Smooth muscle cell (in vitro differentiated cells): ENCODE results near the gene ERBB2. TPM values are rescaled to one million over a fixed set of nuclear protein-coding genes. Genes with fewer than 3 reads are reported as not detected.

Source experiments
- DNase-seq: peaks from one replicate; lab custom pipeline; 2025; ENCODE audit not compliant: unreplicated experiment; lab: John Stamatoyannopoulos, UW
- H2AFZ ChIP-seq: fragments of 200-600 bp; sonication (generic); 2 replicates; pipeline ENCODE4 v1.6.0; 2016; ENCODE audit warnings: antibody characterized with exemption, low read depth, mild to moderate bottlenecking
- H3F3A ChIP-seq: fragments of 200-600 bp; sonication (generic); 2 replicates; pipeline ENCODE4 v1.6.0; 2017; ENCODE audit warnings: antibody characterized with exemption, low read depth
- H3K27ac ChIP-seq: fragments of 200-600 bp; sonication (generic); 2 replicates; pipeline ENCODE4 v1.5.1; 2016; ENCODE audit warnings: low read depth, mild to moderate bottlenecking
- H3K27me3 ChIP-seq: fragments of 200-600 bp; sonication (generic); 2 replicates; pipeline ENCODE4 v1.6.1; 2016; ENCODE audit warnings: low read depth, mild to moderate bottlenecking
- H3K36me3 ChIP-seq: fragments of 200-600 bp; sonication (generic); 2 replicates; pipeline ENCODE4 v1.5.1; 2016; ENCODE audit warnings: low read depth
- H3K4me1 ChIP-seq: fragments of 200-600 bp; sonication (generic); 2 replicates; pipeline ENCODE4 v1.5.1; 2016; ENCODE audit warnings: low read depth
- H3K4me2 ChIP-seq: fragments of 200-600 bp; sonication (generic); 2 replicates; pipeline ENCODE4 v1.6.0; 2016; ENCODE audit warnings: mild to moderate bottlenecking
- H3K4me3 ChIP-seq: fragments of 200-600 bp; sonication (generic); 2 replicates; pipeline ENCODE4 v1.5.1; 2016; ENCODE audit warnings: mild to moderate bottlenecking
- H3K79me2 ChIP-seq: fragments of 200-600 bp; sonication (generic); 2 replicates; pipeline ENCODE4 v1.6.0; 2016; ENCODE audit warnings: low read depth, mild to moderate bottlenecking
- H3K9ac ChIP-seq: fragments of 200-600 bp; sonication (generic); 2 replicates; pipeline ENCODE4 v1.6.0; 2016; ENCODE audit warnings: low read depth
- H3K9me3 ChIP-seq: fragments of 200-600 bp; sonication (generic); replicated peaks from 2 replicates; pipeline ENCODE4 v1.5.1; 2016; ENCODE audit warnings: low read depth
- H4K20me1 ChIP-seq: fragments of 200-600 bp; sonication (generic); 2 replicates; pipeline ENCODE4 v1.6.0; 2016; ENCODE audit warnings: low read depth
- CTCF ChIP-seq: fragments of 200-600 bp; sonication (generic); IDR thresholded peaks from 2 replicates; pipeline ENCODE4 v1.5.1; 2017; ENCODE audit warnings: borderline replicate concordance, mild to moderate bottlenecking, antibody characterized with exemption; ENCODE audit not compliant: insufficient read depth, poor library complexity, severe bottlenecking
- WGBS: methylation state at CpG from one replicate; pipeline ENCODE4 v1.1.7; 2016; ENCODE audit warnings: low lambda C conversion rate; 5-methylcytosine and 5-hydroxymethylcytosine counted together
- polyA plus RNA-seq: library from polyadenylated mRNA; unstranded; fragments of >200 nt; fragmentation: Nextera tagmentation; extraction: Ambion mirVana; gene quantifications from 2 replicates; pipeline ENCODE4 v1.2.1, GENCODE V29; 2016
- total RNA-seq: library from RNA; depleted of rRNA; stranded (reverse); fragments of >200 nt; gene quantifications from 2 replicates; pipeline ENCODE4 v1.2.3, GENCODE V29; 2014

Gene ERBB2
- total and polyA plus RNA-seq, 2 experiments from 2014 or later = 49.4 to 53.6 TPM

DNA sequence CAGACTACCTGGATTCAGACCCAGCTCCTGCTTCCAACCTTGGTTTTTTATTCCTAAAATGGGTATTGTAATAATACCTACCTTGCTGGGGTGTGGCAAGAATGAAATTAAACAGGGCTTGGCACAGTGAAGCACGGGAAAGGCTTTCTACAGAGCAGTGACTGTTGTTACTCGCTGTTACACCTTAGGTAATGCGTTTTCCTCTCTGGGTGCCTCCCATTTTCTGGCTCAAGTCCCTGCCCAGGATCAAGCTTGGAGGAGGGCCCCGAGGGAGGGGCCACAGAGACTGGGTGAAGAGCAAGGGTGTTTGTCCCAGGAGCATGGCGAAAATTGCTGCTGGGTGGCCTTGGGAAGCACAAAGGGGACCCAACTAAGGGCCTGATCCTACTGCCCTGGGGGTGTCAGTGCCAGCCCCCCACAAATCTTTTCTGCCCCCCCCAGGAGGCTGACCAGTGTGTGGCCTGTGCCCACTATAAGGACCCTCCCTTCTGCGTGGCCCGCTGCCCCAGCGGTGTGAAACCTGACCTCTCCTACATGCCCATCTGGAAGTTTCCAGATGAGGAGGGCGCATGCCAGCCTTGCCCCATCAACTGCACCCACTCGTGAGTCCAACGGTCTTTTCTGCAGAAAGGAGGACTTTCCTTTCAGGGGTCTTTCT is 17.1 kb downstream of the ERBB2 start:
- H4K20me1 ChIP-seq = peaks cover 3% of the 10 kb centered on the region
- no peak overlapping the region for H3K27ac ChIP-seq
- H3K9ac ChIP-seq = no peak overlapping the region
- no peaks in the 10 kb centered on the region for H3F3A ChIP-seq
- no peaks in the 10 kb centered on the region for H3K79me2 ChIP-seq
- no peak for DNase-seq
- no peaks in the 10 kb centered on the region for H3K9me3 ChIP-seq
- no peak for TF ChIP-seq CTCF
- no peaks in the 10 kb centered on the region for H3K4me1 ChIP-seq
- H3K36me3 ChIP-seq = no peaks in the 10 kb centered on the region
- no peak overlapping the region for H2AFZ ChIP-seq
- no peak overlapping the region for H3K4me3 ChIP-seq
- no peaks in the 10 kb centered on the region for H3K27me3 ChIP-seq
- 95% methylated on average over 11 of the region's 11 CpGs for WGBS
- no peak overlapping the region for H3K4me2 ChIP-seq

DNA sequence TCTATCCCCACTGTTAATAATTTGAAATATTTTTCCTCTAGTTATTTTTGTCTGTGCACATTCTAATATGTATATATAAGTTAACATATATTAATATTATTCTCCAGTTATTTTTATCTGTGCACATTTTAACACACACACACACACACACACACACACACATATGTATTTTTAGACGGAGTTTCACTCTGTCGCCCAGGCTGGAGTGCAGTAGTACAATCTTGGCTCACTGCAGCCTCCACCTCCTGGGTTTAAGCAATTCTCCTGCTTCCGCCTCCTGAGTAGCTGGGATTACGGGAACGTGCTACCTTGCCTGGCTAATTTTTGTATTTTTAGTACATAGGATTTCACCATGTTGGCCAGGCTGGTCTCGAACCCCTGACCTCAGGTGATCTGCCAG is 17.8 kb downstream of the ERBB2 start:
- no peak overlapping the region for H3K4me3 ChIP-seq
- DNase-seq = no peak
- H3K9ac ChIP-seq = no peak overlapping the region
- H3K79me2 ChIP-seq = no peaks in the 10 kb centered on the region
- 94% methylated on average over 6 of the region's 6 CpGs for WGBS
- H3K4me2 ChIP-seq = no peak overlapping the region
- no peaks in the 10 kb centered on the region for H3K27me3 ChIP-seq
- H4K20me1 ChIP-seq = peaks cover 3% of the 10 kb centered on the region
- H3F3A ChIP-seq = no peaks in the 10 kb centered on the region
- H2AFZ ChIP-seq = no peak overlapping the region
- no peaks in the 10 kb centered on the region for H3K4me1 ChIP-seq
- no peaks in the 10 kb centered on the region for H3K9me3 ChIP-seq
- no peak for TF ChIP-seq CTCF
- no peak overlapping the region for H3K27ac ChIP-seq
- no peaks in the 10 kb centered on the region for H3K36me3 ChIP-seq

- Histone ChIP-seq H3K4me3 (no peak overlapping the region), H2AFZ (no peak overlapping the region), H3K9me3 (no peaks in the 10 kb centered on the region), H3K4me1 (no peaks in the 10 kb centered on the region), H3K79me2 (no peaks in the 10 kb centered on the region), H3K4me2 (no peak overlapping the region), H3F3A (no peaks in the 10 kb centered on the region), H3K27me3 (no peaks in the 10 kb centered on the region), H4K20me1 (no peaks in the 10 kb centered on the region), H3K9ac (no peak overlapping the region), H3K27ac (no peak overlapping the region), H3K36me3 (no peaks in the 10 kb centered on the region)
- no peak for DNase-seq
- 95% methylated on average over 7 of the region's 7 CpGs for WGBS
- no peak for TF ChIP-seq CTCF
Measured at GRCh38 chr17:39719563-39720355, 19.9 kb downstream of the ERBB2 start.
